T-cell (primary cell): ENCODE results near the gene PRR5. TPM values are rescaled to one million over a fixed set of nuclear protein-coding genes. Genes with fewer than 3 reads are reported as not detected.

Experiments used
- ATAC-seq, 4 experiments: fragments of 200-7000 bp in 3 of 4; fragments of 150-1000 bp in 1 of 4; cut with Tn5 transposase; replicated peaks in 1 of 4; 1 replicate in 3 of 4; 2 replicates in 1 of 4; pipeline ENCODE4 v1.10.0; 2021; ENCODE audit warnings: moderate library complexity in 3 of 4, mild to moderate bottlenecking in 2 of 4, moderate number of reproducible peaks in 1 of 4
- CTCF ChIA-PET, 2 donors: fragments of 300-600 bp; sonication (Branson Sonifier 250); formaldehyde crosslinking; loops; one replicate each; lab custom pipeline; 2022; ENCODE audit warnings: antibody characterized with exemption in 2 of 2; lab: Charles Lee
- POLR2A ChIA-PET, 2 donors: fragments of 300-600 bp; sonication (Branson Sonifier 250); formaldehyde crosslinking; loops; one replicate each; lab custom pipeline; 2022; ENCODE audit warnings: antibody characterized with exemption in 2 of 2; lab: Charles Lee
- DNase-seq, 35 experiments: peaks; one replicate each; pipeline versions ENCODE4 v3.0.0 to v3.0.0-alpha.2; 2013 to 2023
- H3K27ac ChIP-seq: one replicate; pipeline ENCODE4 v1.5.1; 2013; ENCODE audit warnings: low read length
- H3K27me3 ChIP-seq, 2 experiments: replicated peaks in 1 of 2; 1 replicate in 1 of 2; 2 replicates in 1 of 2; pipeline versions ENCODE4 v1.6.1 to v1.7.0; 2013; ENCODE audit warnings: low read length in 1 of 2, mixed read lengths in 1 of 2; ENCODE audit not compliant: control insufficient read depth in 2 of 2, insufficient read depth in 2 of 2; ENCODE audit errors: extremely low read depth in 1 of 2
- H3K36me3 ChIP-seq, 2 donors: 1 replicate in 1 of 2; 2 replicates in 1 of 2; pipeline versions ENCODE4 v1.6.1 to v1.7.0; 2013; ENCODE audit warnings: low read length in 1 of 2; ENCODE audit not compliant: control insufficient read depth in 2 of 2, insufficient read depth in 1 of 2; ENCODE audit errors: extremely low read depth in 1 of 2
- H3K4me1 ChIP-seq, 2 experiments: 1 replicate in 1 of 2; 2 replicates in 1 of 2; pipeline versions ENCODE4 v1.6.1 to v1.7.0; 2013; ENCODE audit warnings: low read length in 2 of 2, mixed read lengths in 1 of 2; ENCODE audit not compliant: insufficient read depth in 2 of 2, control insufficient read depth in 1 of 2; ENCODE audit errors: extremely low read depth in 1 of 2
- H3K4me3 ChIP-seq, 2 donors: 1 replicate in 1 of 2; 2 replicates in 1 of 2; pipeline versions ENCODE4 v1.5.1 to v1.7.0; 2013; ENCODE audit warnings: mild to moderate bottlenecking in 2 of 2, low read length in 1 of 2, moderate library complexity in 1 of 2; ENCODE audit not compliant: control insufficient read depth in 1 of 2; ENCODE audit errors: extremely low read depth in 1 of 2
- H3K9me3 ChIP-seq: 2 replicates; pipeline ENCODE4 v1.7.0; 2013
- H3K27ac Mint-ChIP-seq, 2 donors: one replicate each; pipeline ENCODE4 v1.8.0; 2020 to 2021; ENCODE audit warnings: mild to moderate bottlenecking in 2 of 2, mixed read lengths in 2 of 2
- H3K27me3 Mint-ChIP-seq, 2 donors: one replicate each; pipeline ENCODE4 v1.8.0; 2021 to 2022; ENCODE audit warnings: mixed read lengths in 2 of 2
- H3K36me3 Mint-ChIP-seq: one replicate; pipeline ENCODE4 v1.8.0; 2021; ENCODE audit warnings: mixed read lengths
- H3K4me1 Mint-ChIP-seq, 3 donors: one replicate each; pipeline ENCODE4 v1.8.0; 2020 to 2022; ENCODE audit warnings: mixed read lengths in 3 of 3, mild to moderate bottlenecking in 1 of 3
- H3K4me3 Mint-ChIP-seq, 3 donors: one replicate each; pipeline ENCODE4 v1.8.0; 2020 to 2022; ENCODE audit warnings: mild to moderate bottlenecking in 3 of 3, mixed read lengths in 3 of 3, moderate library complexity in 3 of 3
- H3K9me3 Mint-ChIP-seq, 3 donors: one replicate each; pipeline ENCODE4 v1.8.0; 2020 to 2022; ENCODE audit warnings: mixed read lengths in 3 of 3
- WGBS: methylation state at CpG from one replicate; pipeline ENCODE4 v1.1.5; 2013; ENCODE audit warnings: missing lambda C conversion rate; ENCODE audit not compliant: insufficient coverage; 5-methylcytosine and 5-hydroxymethylcytosine counted together
- total RNA-seq, 35 experiments: library from RNA in 6 of 35; stranded (reverse) in 6 of 35; fragments of 120-200 nt in 1 of 35; gene quantifications; one replicate each; pipeline versions ENCODE4 v1.2.1 to v1.2.4 and lab custom pipeline; 2013 to 2026

Gene PRR5
- total RNA-seq, 5 donors from 2014 or later (not counting 1 experiment from before 2014, with no cell fraction given), result 37.0 to 64.0 (median 58.7) TPM

GRCh38 chr22:44711690-44712555 lies 9.9 kb downstream of the PRR5 start:
- ChIA-PET POLR2A (no interaction called here), CTCF (no interaction called here)
- H3K36me3 ChIP-seq, result peaks cover 10 to 20% of the 10 kb centered on the region in 2 donors
- Mint-ChIP-seq H3K4me1 (peaks cover 14 to 43% (median 33%) of the 10 kb centered on the region in 3 donors), H3K9me3 (no peaks in the 10 kb centered on the region), H3K36me3 (no peaks in the 10 kb centered on the region), H3K27ac (peak overlapping the region; percentile 43 to 52), H3K27me3 (no peaks in the 10 kb centered on the region), H3K4me3 (no peak overlapping the region)
- peaks cover 0 to 70% of the 10 kb centered on the region in 2 experiments for H3K4me1 ChIP-seq
- H3K4me3 ChIP-seq, result no peak overlapping the region
- 89% methylated on average over 20 of the region's 23 CpGs for WGBS
- no peaks in the 10 kb centered on the region for H3K9me3 ChIP-seq
- DNase-seq, result no peak
- H3K27ac ChIP-seq, result peak overlapping the region; percentile 60
- no peaks in the 10 kb centered on the region for H3K27me3 ChIP-seq
- ATAC-seq, result no peak

GRCh38 chr22:44712962-44713361 lies 11.0 kb downstream of the PRR5 start:
- Mint-ChIP-seq H3K27me3 (no peaks in the 10 kb centered on the region), H3K27ac (peak overlapping the region in 1 of 2 donors; percentile 52), H3K36me3 (no peaks in the 10 kb centered on the region), H3K4me3 (no peak overlapping the region), H3K9me3 (no peaks in the 10 kb centered on the region), H3K4me1 (peaks cover 14 to 44% (median 29%) of the 10 kb centered on the region in 3 donors)
- ChIA-PET POLR2A (interaction anchor here in 1 of 2 donors (0.8 kb wide), 1 partner anchor 741 kb away, joined by 3 read pairs; no protein-coding TSS in a partner anchor), CTCF (no interaction called here)
- WGBS, result 93% methylated on average over 4 of the region's 8 CpGs
- no peaks in the 10 kb centered on the region for H3K9me3 ChIP-seq
- H3K27ac ChIP-seq, result no peak overlapping the region
- ATAC-seq (no peak), DNase-seq (no peak)
- H3K27me3 ChIP-seq, result no peaks in the 10 kb centered on the region
- H3K4me3 ChIP-seq, result no peak overlapping the region
- peaks cover 0 to 66% of the 10 kb centered on the region in 2 experiments for H3K4me1 ChIP-seq
- H3K36me3 ChIP-seq, result peaks cover 10 to 15% of the 10 kb centered on the region in 2 donors

- Histone ChIP-seq H3K4me3 (no peak overlapping the region), H3K36me3 (peaks cover 10 to 24% of the 10 kb centered on the region in 2 donors), H3K27me3 (no peaks in the 10 kb centered on the region), H3K27ac (no peak overlapping the region), H3K4me1 (peaks cover 0 to 55% of the 10 kb centered on the region in 2 experiments), H3K9me3 (no peaks in the 10 kb centered on the region)
- no peaks in the 10 kb centered on the region for H3K9me3 Mint-ChIP-seq
- H3K4me3 Mint-ChIP-seq, result no peak overlapping the region
- H3K36me3 Mint-ChIP-seq, result no peaks in the 10 kb centered on the region
- DNase-seq (no peak), ATAC-seq (no peak)
- 87% methylated on average over 12 of the region's 18 CpGs for WGBS
- POLR2A ChIA-PET, result interaction anchor here in 1 of 2 donors (0.6 kb wide), 1 partner anchor 678 kb away, joined by 3 read pairs; no protein-coding TSS in a partner anchor
- no peak overlapping the region for H3K27ac Mint-ChIP-seq
- CTCF ChIA-PET, result interaction anchor here in 1 of 2 donors (0.6 kb wide), 1 partner anchor 1128 kb away, joined by 6 read pairs; no protein-coding TSS in a partner anchor
- peaks cover 20 to 37% (median 24%) of the 10 kb centered on the region in 3 donors for H3K4me1 Mint-ChIP-seq
- H3K27me3 Mint-ChIP-seq, result no peaks in the 10 kb centered on the region
These were observed 12.8 kb downstream of the PRR5 start for GRCh38 chr22:44714703-44715350.

- Histone ChIP-seq H3K27ac (peak overlapping the region; percentile 23), H3K4me3 (no peak overlapping the region), H3K9me3 (no peaks in the 10 kb centered on the region), H3K27me3 (no peaks in the 10 kb centered on the region), H3K4me1 (peaks cover 0 to 26% of the 10 kb centered on the region in 2 experiments), H3K36me3 (peaks cover 10 to 42% of the 10 kb centered on the region in 2 donors)
- H3K9me3 Mint-ChIP-seq, result no peaks in the 10 kb centered on the region
- H3K27me3 Mint-ChIP-seq, result no peaks in the 10 kb centered on the region
- H3K36me3 Mint-ChIP-seq, result peaks cover 3% of the 10 kb centered on the region
- ChIA-PET POLR2A (interaction anchor here in 1 of 2 donors (0.6 kb wide), 1 partner anchor 106 kb away, joined by 5 read pairs; no protein-coding TSS in a partner anchor), CTCF (no interaction called here)
- DNase-seq (no peak), ATAC-seq (peak in 2 of 4 experiments; percentile 29 to 43)
- no peak overlapping the region for H3K4me3 Mint-ChIP-seq
- WGBS, result no CpG with 5 or more reads among the region's 3 CpGs
- H3K27ac Mint-ChIP-seq, result peak overlapping the region in 1 of 2 donors; percentile 42
- H3K4me1 Mint-ChIP-seq, result peaks cover 7 to 10% (median 10%) of the 10 kb centered on the region in 3 donors
These were observed 16.4 kb downstream of the PRR5 start for GRCh38 chr22:44718418-44718817.

- no peaks in the 10 kb centered on the region for H3K9me3 Mint-ChIP-seq
- H3K27me3 Mint-ChIP-seq, result no peaks in the 10 kb centered on the region
- peaks cover 9 to 49% of the 10 kb centered on the region in 2 donors for H3K36me3 ChIP-seq
- no peak for ATAC-seq
- H3K4me1 Mint-ChIP-seq, result peaks cover 5 to 10% (median 10%) of the 10 kb centered on the region in 3 donors
- ChIA-PET POLR2A (interaction anchor here in 1 of 2 donors (0.7 kb wide), 1 partner anchor 17 kb away, joined by 3 read pairs; no protein-coding TSS in a partner anchor), CTCF (interaction anchor here in 1 of 2 donors (0.6 kb wide), 2 partner anchors 35 to 36 kb away, joined by 3 read pairs; no protein-coding TSS in a partner anchor)
- H3K36me3 Mint-ChIP-seq, result peaks cover 7% of the 10 kb centered on the region
- peaks cover 0 to 20% of the 10 kb centered on the region in 2 experiments for H3K4me1 ChIP-seq
- no peak overlapping the region for H3K27ac ChIP-seq
- no peak overlapping the region for H3K27ac Mint-ChIP-seq
- no peaks in the 10 kb centered on the region for H3K27me3 ChIP-seq
- no peak overlapping the region for H3K4me3 Mint-ChIP-seq
- no peak for DNase-seq
- no peak overlapping the region for H3K4me3 ChIP-seq
- H3K9me3 ChIP-seq, result no peaks in the 10 kb centered on the region
- WGBS, result 70% methylated on average over 11 of the region's 13 CpGs
These were observed 17.8 kb downstream of the PRR5 start for GRCh38 chr22:44719586-44720368.
